ENCODE data around the gene KANK2.

DNA sequence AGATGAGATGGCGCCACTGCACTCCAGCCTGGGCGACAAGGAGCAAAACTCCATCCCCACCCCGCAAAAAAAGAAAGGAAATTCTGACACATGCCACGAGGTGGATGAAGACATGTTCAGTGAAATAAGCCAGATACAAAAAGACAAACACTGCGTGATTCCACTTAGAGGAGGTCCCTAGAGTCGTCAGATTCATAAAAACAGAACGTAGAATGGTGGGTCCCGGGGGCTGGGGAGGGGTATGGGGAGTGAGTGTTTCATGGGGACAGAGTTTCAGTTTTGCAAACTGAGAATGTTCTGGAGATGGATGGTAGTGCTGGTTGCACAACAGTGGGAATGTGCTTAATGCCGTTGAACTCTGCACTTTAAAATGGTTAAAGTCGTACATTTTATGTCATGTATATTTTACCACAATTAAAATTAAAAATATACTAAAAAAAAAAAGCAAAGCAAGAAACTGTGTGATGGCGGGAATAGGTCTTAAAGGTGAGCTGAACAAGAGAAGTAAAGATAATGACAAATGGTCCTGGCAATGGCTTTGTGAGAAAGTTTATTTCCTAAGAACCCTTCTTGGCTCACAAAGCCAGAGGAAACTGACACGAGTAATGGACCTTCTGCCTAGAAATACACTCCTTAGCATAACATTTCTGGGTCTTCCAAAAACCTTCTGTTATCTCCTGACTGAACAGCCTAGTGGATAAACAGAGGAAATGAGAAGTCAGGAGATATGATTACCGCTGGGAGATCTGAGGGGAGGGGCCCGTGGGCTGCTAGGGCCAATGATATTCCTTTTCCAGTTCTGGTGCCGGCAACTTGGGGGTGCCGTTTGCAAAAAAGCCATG, 37.5 kb downstream of the KANK2 start:
- TF ChIP-seq, protein P1, sequence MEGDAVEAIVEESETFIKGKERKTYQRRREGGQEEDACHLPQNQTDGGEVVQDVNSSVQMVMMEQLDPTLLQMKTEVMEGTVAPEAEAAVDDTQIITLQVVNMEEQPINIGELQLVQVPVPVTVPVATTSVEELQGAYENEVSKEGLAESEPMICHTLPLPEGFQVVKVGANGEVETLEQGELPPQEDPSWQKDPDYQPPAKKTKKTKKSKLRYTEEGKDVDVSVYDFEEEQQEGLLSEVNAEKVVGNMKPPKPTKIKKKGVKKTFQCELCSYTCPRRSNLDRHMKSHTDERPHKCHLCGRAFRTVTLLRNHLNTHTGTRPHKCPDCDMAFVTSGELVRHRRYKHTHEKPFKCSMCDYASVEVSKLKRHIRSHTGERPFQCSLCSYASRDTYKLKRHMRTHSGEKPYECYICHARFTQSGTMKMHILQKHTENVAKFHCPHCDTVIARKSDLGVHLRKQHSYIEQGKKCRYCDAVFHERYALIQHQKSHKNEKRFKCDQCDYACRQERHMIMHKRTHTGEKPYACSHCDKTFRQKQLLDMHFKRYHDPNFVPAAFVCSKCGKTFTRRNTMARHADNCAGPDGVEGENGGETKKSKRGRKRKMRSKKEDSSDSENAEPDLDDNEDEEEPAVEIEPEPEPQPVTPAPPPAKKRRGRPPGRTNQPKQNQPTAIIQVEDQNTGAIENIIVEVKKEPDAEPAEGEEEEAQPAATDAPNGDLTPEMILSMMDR (IDR thresholded peaks at IDR 0.05; ENCODE audit: low read depth, low read length, poor library complexity, severe bottlenecking): no peak
- no peak for TF ChIP-seq EZH2phosphoT487 (IDR thresholded peaks at IDR 0.05; ENCODE audit: borderline replicate concordance, low read length)
